Activated CD8-positive, alpha-beta memory T cell treated with anti-CD3 and anti-CD28 coated beads, Interleukin-2, amount 50 U/mL, for 1 hour (primary cell): Measurements from ENCODE around the gene TATDN2.
"Not testable (repeated sequence)": the region's sequence is repeated elsewhere in the genome, so short reads cannot be mapped to it uniquely, and the experiment has no call there.

ENCODE experiments used
- DNase-seq: peaks from one replicate; pipeline ENCODE4 v3.0.0-alpha.2; 2020; ENCODE audit errors: extremely low read depth

Gene TATDN2

GRCh38 chr3:10269443-10269842, 21.2 kb downstream of the TATDN2 start:
- DNase-seq = no peak

GRCh38 chr3:10272476-10272875, 24.2 kb downstream of the TATDN2 start:
- DNase-seq = not testable (repeated sequence)

GRCh38 chr3:10272977-10273376, 24.7 kb downstream of the TATDN2 start:
- DNase-seq = no peak

- DNase-seq = no peak
Observed at GRCh38 chr3:10273702-10274305, 25.5 kb downstream of the TATDN2 start.

- DNase-seq = no peak
Observed at GRCh38 chr3:10274601-10275000, 26.3 kb downstream of the TATDN2 start.

GRCh38 chr3:10277115-10277625, 28.9 kb downstream of the TATDN2 start:
- no peak for DNase-seq

- DNase-seq = no peak
Observed at GRCh38 chr3:10278501-10278900, 30.2 kb downstream of the TATDN2 start.

GRCh38 chr3:10279384-10280176, 31.3 kb downstream of the TATDN2 start:
- no peak for DNase-seq

GRCh38 chr3:10280177-10280529, 31.9 kb downstream of the TATDN2 start:
- DNase-seq = no peak

- DNase-seq = no peak
Observed at GRCh38 chr3:10280571-10280970, 32.3 kb downstream of the TATDN2 start.

- no peak for DNase-seq
Observed at GRCh38 chr3:10281951-10282350, 33.7 kb downstream of the TATDN2 start.

GRCh38 chr3:10283638-10284037, 35.4 kb downstream of the TATDN2 start:
- no peak for DNase-seq

GRCh38 chr3:10284496-10284895, 36.2 kb downstream of the TATDN2 start:
- no peak for DNase-seq

- DNase-seq = no peak
Observed at GRCh38 chr3:10285272-10286132, 37.2 kb downstream of the TATDN2 start.

GRCh38 chr3:10286133-10286524, 37.9 kb downstream of the TATDN2 start:
- DNase-seq = no peak

GRCh38 chr3:10286596-10287295, 38.5 kb downstream of the TATDN2 start:
- no peak for DNase-seq

- DNase-seq = no peak
Observed at GRCh38 chr3:10287936-10288574, 39.8 kb downstream of the TATDN2 start.

GRCh38 chr3:10288575-10288960, 40.3 kb downstream of the TATDN2 start:
- no peak for DNase-seq

- no peak for DNase-seq
Observed at GRCh38 chr3:10289077-10289476, 40.8 kb downstream of the TATDN2 start.

- DNase-seq = no peak
Observed at GRCh38 chr3:10289787-10290355, 41.6 kb downstream of the TATDN2 start.
